ENCODE measurements around the gene SIDT2. TPM values are rescaled to one million over a fixed set of nuclear protein-coding genes. Genes with fewer than 3 reads are reported as not detected.
A peak's percentile ranks its signal among the peaks of the same experiment; 100 is the strongest.

SIDT2 gene
- total and polyA plus RNA-seq, 2 of the 13 experiments (the other 11 are each of a cell fraction or from before 2014, with no cell fraction given), result 11.5 to 28.0 TPM

DNA sequence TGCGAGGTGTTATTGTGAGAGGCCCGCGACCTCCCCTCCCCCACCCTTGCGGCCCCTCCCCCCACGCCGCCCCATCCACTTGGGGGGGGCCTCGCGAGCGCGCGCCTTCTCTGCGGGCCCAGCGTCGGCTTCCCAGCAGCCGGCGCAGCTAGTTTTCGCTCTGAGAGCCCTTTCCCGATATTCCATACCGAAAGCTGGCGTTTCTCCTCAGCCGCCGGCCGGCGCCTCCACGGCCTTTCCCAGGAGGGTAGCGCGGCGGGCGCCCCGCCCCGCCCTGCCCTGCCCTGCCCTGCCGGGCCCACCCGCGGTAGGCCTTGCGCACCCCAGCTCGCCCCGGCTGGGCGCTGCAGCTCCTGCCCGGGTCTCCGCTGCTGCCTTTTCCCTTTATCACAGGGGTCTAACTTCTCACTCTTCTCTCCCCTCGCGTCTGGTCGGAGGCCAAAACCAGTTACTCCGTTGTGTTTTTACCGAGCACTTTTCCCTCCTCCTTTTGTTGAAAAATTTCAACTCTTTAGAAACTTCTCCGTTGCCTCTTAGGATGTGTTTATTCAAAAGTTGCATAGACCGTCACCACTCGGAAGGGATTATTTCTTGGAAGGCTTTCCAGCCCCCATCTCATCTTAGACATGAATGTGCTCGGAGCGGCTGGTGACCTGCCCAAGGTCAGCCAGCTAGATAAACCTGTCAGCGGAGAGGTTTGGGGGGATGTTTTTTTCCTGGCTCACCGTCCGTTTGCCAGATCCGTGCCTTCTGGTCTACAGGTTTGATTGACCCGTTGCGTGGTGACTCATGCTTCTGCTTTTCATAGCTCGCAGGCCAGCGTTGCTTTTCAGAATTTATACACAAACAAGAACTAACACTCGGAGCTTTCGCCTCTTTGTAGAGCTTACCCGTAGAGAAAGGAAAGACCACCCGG, 33.8 kb upstream of the SIDT2 start (continued):
- TF ChIP-seq ZNF460 (CRISPR knock-in tag; IDR thresholded peaks at IDR 0.05; ENCODE audit: borderline replicate concordance), result no peak
- no peak for TF ChIP-seq ZNF350 (CRISPR knock-in tag; IDR thresholded peaks at IDR 0.05; ENCODE audit: borderline replicate concordance, low read depth)
- no peak for TF ChIP-seq TOPORS (CRISPR knock-in tag; IDR thresholded peaks at IDR 0.05)
- TF ChIP-seq FOXA1 (IDR thresholded peaks at IDR 0.05), result no peak
- no peak for TF ChIP-seq FOXA1 (CRISPR knock-in tag; IDR thresholded peaks at IDR 0.05)
- no peak for TF ChIP-seq CAMTA2 (CRISPR knock-in tag; IDR thresholded peaks at IDR 0.05; ENCODE audit: borderline replicate concordance)
- TF ChIP-seq ZNF17 (CRISPR knock-in tag; IDR thresholded peaks at IDR 0.05), result no peak
- TF ChIP-seq, protein P1, sequence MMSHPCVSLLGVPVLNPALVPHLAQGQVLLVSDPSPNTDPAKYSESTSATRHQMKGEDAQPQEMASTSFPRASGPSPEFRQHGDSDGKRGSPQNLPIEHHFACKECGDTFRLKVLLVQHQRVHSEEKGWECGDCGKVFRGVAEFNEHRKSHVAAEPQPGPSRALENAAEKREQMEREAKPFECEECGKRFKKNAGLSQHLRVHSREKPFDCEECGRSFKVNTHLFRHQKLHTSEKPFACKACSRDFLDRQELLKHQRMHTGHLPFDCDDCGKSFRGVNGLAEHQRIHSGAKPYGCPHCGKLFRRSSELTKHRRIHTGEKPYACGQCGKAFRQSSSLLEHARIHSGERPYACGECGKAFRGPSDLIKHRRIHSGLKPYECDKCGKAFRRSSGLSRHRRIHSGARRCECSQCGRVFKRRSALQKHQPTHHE (CRISPR knock-in tag; IDR thresholded peaks at IDR 0.05; ENCODE audit: borderline replicate concordance), result no peak
- TF ChIP-seq, protein P2, sequence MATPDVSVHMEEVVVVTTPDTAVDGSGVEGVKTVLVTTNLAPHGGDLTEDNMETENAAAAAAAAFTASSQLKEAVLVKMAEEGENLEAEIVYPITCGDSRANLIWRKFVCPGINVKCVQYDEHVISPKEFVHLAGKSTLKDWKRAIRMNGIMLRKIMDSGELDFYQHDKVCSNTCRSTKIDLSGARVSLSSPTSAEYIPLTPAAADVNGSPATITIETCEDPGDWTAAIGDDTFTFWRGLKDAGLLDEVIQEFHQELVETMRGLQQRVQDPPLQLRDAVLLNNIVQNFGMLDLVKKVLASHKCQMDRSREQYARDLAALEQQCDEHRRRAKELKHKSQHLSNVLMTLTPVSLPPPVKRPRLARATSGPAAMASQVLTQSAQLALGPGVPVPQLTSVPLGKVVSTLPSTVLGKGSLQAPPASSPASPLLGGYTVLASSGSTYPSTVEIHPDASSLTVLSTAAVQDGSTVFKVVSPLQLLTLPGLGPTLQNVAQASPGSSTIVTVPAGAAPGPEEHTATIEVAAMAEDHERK (CRISPR knock-in tag; IDR thresholded peaks at IDR 0.05; ENCODE audit: low read depth), result no peak
- TF ChIP-seq, protein P3, sequence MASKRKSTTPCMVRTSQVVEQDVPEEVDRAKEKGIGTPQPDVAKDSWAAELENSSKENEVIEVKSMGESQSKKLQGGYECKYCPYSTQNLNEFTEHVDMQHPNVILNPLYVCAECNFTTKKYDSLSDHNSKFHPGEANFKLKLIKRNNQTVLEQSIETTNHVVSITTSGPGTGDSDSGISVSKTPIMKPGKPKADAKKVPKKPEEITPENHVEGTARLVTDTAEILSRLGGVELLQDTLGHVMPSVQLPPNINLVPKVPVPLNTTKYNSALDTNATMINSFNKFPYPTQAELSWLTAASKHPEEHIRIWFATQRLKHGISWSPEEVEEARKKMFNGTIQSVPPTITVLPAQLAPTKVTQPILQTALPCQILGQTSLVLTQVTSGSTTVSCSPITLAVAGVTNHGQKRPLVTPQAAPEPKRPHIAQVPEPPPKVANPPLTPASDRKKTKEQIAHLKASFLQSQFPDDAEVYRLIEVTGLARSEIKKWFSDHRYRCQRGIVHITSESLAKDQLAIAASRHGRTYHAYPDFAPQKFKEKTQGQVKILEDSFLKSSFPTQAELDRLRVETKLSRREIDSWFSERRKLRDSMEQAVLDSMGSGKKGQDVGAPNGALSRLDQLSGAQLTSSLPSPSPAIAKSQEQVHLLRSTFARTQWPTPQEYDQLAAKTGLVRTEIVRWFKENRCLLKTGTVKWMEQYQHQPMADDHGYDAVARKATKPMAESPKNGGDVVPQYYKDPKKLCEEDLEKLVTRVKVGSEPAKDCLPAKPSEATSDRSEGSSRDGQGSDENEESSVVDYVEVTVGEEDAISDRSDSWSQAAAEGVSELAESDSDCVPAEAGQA (IDR thresholded peaks at IDR 0.05; ENCODE audit: low read depth), result no peak
- TF ChIP-seq, protein P3 (CRISPR knock-in tag; IDR thresholded peaks at IDR 0.05; ENCODE audit: borderline replicate concordance), result no peak
- 0 out of 2 replicates have a peak, but pooled peaks have one; percentile 7 for TF ChIP-seq ZSCAN22 (CRISPR knock-in tag; IDR thresholded peaks at IDR 0.05)
- no peak for TF ChIP-seq PRMT3 (CRISPR knock-in tag; IDR thresholded peaks at IDR 0.05; ENCODE audit: borderline replicate concordance, low read depth)
- no peak for TF ChIP-seq ZNF282 (IDR thresholded peaks at IDR 0.05; ENCODE audit: partially characterized antibody)
- TF ChIP-seq ZNF761 (CRISPR knock-in tag; conservative IDR thresholded peaks at IDR 0.05), result no peak
- TF ChIP-seq ZNF839 (CRISPR knock-in tag; IDR thresholded peaks at IDR 0.05; ENCODE audit: borderline replicate concordance), result no peak; the same call in 1 of the 2 replicates
- TF ChIP-seq NR2C2 (CRISPR knock-in tag; IDR thresholded peaks at IDR 0.05; ENCODE audit: borderline replicate concordance), result no peak
- TF ChIP-seq CREB1 (IDR thresholded peaks at IDR 0.05), result no peak
- TF ChIP-seq CREB1 (CRISPR knock-in tag; IDR thresholded peaks at IDR 0.05), result no peak
- no peak for TF ChIP-seq HNF4A (CRISPR knock-in tag; IDR thresholded peaks at IDR 0.05)
- no peak for TF ChIP-seq ZNF230 (CRISPR knock-in tag; IDR thresholded peaks at IDR 0.05)
- TF ChIP-seq MEF2D (CRISPR knock-in tag; IDR thresholded peaks at IDR 0.05), result no peak

Measured in HepG2 (cell line).